Lower leg skin (tissue), 3 donors: ENCODE measurements around the gene NAV2.

Experiments used
- CTCF ChIP-seq, 3 donors: fragments of 450-650 bp; IDR thresholded peaks; one replicate each; pipeline ENCODE4 v1.5.1; 2016; ENCODE audit warnings: antibody characterized with exemption in 3 of 3, mild to moderate bottlenecking in 3 of 3, moderate library complexity in 2 of 3
- POLR2A ChIP-seq, 2 donors: fragments of 450-650 bp; IDR thresholded peaks; one replicate each; pipeline ENCODE4 v1.6.1; 2016 to 2017; ENCODE audit warnings: antibody characterized with exemption in 2 of 2, mild to moderate bottlenecking in 1 of 2, moderate library complexity in 1 of 2

GRCh38 chr11:19674836-19675235 lies 37.8 kb upstream of the NAV2 start:
- TF ChIP-seq CTCF (IDR thresholded peaks at IDR 0.05), result no peak
- no peak for TF ChIP-seq POLR2A (IDR thresholded peaks at IDR 0.05)
